Measurements from ENCODE around the gene TAF1B. TPM values are rescaled to one million over a fixed set of nuclear protein-coding genes. Genes with fewer than 3 reads are reported as not detected.

The TAF1B gene
- total RNA-seq, 4 donors from 2014 or later: 11.7 to 49.4 (median 18.9) TPM

- TF ChIP-seq CTCF (IDR thresholded peaks at IDR 0.05; ENCODE audit: low read depth): no peak
Measured at GRCh38 chr2:9837451-9837850, 5.8 kb upstream of the TAF1B start.

- TF ChIP-seq CTCF (IDR thresholded peaks at IDR 0.05; ENCODE audit: low read depth): no peak
Measured at GRCh38 chr2:9838391-9838790, 4.9 kb upstream of the TAF1B start.

- no peak for TF ChIP-seq CTCF (IDR thresholded peaks at IDR 0.05; ENCODE audit: low read depth)
Measured at GRCh38 chr2:9842487-9843228, 616 bp upstream of the TAF1B start.

- no peak for TF ChIP-seq CTCF (IDR thresholded peaks at IDR 0.05; ENCODE audit: low read depth)
Measured at GRCh38 chr2:9844036-9844483, 786 bp downstream of the TAF1B start.

- TF ChIP-seq CTCF (IDR thresholded peaks at IDR 0.05; ENCODE audit: low read depth): no peak
Measured at GRCh38 chr2:9844576-9844975, 1.3 kb downstream of the TAF1B start.

GRCh38 chr2:9846554-9846953, 3.3 kb downstream of the TAF1B start:
- TF ChIP-seq CTCF (IDR thresholded peaks at IDR 0.05; ENCODE audit: low read depth): no peak

- TF ChIP-seq CTCF (IDR thresholded peaks at IDR 0.05; ENCODE audit: low read depth): no peak
Measured at GRCh38 chr2:9847140-9847539, 3.9 kb downstream of the TAF1B start.
